ENCODE data around the gene HBS1L.

Gene HBS1L

DNA sequence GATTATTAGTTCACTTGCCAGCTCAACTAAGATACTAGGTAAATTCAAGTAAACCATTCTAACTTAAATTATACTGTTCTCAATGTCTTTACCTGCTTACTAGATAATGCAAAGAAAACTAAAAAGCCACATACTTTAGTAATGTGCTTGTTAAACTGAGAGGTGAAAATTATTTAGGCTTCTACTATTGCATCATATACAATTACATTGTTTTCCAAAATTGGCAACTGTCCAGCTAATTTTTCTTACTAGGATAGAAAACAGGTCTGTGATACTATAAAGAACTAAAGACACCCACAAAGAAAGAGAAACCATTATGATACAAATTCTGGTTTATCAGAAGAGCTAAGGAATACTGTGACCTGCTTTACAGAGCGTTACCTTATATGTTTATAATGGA is 59.1 kb downstream of the HBS1L start:
- no peak for DNase-seq

DNA sequence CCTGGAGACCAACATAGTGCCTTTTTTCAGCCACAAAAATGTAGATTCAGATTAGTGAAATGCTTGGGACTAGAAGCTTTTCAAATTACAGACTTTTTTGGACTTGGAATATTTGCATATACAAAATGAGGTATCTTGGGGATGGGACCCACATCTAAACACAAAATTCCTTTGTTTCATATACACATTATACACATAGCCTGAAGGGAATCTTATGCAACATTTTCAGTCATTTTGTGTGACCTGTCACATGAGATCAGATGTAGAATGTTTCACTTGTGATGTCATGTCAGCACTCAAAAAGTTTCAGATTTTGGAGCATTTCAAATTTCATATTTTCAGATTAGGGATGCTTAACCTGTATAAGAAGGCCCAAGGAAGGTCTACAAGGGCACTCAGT is 60.2 kb downstream of the HBS1L start:
- no peak for DNase-seq

DNA sequence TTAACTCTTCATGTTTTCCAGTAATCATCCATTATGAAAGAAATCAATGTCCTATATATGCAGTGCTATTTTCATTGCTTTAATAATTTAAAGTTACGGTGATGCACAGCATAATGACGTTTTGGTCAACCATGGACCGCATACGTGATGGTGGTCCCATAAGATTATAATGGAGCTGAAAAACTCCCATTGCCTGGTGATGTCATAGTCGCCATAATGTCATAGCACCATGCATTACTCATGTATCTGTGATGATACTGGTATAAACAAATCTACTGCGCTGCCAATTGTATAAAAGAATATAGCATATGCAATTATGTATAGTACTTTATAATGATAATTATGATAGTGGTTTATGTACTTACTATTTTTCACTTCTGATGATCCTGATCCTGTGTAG is 62.5 kb downstream of the HBS1L start:
- DNase-seq: no peak

DNA sequence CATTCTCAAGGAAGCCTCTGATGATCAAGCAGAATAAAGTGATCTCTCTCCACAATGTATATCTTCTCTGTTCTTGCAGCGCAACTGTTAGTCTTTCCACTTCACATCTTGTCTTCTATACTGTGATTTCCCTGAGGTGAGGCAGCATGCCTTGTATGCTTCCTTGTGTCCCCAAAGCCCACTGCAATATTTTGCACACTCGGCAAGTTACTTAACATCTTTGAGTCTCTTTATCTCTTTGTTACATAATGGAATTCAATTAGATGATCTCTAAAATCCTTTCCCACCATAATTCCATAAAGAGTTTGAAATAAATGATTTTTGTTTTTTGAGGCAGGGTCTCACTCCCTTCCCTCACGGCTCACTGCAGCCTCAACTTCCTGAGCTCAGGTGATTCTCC is 64.4 kb downstream of the HBS1L start:
- DNase-seq: no peak

DNA sequence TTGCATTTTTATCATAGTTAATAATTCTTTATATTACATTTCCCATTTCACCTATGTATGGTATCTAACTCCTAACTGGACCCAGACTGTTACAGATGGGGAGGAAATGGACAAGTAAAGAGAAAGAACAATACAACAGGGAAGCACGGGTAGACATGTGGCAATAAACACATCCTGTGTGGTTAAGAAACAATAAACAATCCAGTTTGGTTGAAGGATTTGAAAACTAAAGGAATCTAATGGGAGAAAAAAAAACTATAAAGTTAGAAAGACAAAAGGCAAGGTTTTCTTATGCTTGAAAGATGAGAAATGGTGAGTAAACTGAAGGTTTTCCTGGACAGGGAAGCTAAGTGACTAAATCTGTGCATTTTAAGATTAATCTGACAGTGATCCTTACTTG is 69.8 kb downstream of the HBS1L start:
- no peak for DNase-seq

DNA sequence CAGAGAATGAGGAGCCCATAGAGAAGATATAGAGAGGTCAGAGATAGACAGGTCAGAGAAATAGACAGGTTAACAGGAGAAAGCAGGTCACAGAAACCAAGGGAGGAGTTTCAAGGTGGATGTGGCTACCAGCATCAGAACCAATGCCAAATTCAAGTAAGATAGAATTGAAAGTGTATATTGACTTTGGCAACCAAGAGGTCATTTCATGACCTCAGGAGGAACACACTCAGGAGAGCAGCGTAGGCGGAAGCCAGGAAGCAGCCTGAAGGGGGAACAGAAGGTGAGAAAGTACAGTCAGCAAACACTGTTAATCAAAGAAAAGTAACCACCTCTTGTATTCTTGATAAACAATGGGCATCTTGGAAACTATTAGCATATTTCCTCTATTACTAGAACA is 70.8 kb downstream of the HBS1L start:
- DNase-seq: no peak

DNA sequence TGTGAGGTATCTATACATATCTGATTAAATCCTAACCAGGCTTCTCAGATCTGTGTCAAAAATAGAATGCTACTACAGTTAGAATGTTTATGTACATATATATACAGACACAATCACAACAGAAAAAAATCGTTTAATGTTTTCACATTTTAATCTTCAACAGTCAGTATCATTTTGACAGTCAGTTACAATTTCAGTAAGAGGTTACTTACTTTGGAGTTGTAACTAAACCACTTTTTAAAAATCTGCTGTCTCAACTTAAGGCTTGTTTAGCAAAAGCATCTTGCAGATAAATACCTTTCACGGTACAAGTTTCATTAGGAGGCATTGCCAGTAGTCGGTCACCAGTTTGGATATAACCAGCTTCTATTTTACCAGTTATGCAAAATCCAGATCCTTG is 72.5 kb downstream of the HBS1L start:
- DNase-seq: no peak

DNA sequence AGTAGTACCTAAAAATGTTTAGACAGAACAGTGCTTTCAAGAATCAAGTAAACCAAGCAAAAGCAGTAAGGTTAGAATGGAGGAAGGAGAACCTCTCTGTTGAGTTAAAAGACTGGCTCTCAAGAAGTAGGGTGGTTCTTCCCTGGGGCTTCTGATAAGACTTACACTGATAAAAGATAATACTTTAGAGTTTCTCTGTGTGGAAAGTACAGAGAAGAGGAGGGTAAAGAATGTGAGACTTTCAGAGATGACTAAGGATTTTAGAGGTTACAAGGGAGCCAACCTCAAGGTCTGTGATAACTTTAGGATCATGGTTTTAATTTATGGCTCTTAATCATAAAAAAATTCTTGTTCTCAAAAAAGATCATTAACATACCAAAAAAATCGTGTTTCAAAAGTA is 73.8 kb downstream of the HBS1L start:
- no peak for DNase-seq

DNA sequence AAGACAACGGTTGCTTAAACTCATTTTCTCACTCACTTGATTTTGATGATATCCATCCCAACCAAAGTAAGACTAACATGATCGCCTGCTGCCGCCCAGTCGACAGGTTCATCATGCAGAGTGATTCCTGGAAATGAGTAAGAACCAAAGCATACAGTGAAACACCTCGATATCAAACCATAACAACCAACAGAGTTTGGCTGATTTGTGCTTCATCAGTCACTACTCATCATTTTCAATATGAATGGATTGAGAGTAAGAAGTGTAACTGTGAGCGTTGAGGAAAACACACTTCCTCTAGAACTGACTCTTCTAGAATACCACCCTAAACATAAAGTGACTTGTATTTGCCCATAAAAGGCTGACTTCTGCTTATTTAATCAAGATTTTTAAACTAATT is 75.5 kb downstream of the HBS1L start:
- DNase-seq: no peak

DNA sequence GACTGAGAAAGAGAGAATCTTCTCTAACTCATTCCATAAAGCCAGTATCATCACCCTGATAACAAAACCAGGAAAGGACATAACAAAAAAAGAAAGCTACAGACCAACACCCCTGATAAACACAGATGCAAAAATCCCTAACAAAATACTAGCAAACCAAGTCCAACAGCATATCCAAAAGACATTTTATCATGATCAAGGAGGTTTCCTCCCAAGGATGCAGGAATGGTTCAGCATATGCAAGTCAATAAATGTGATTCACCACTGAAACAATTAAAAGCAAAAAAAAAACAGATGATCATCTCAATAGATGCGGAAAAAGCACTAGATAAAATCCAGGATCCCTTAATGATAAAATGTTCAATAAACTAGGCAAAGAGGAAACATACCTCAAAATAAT is 80.3 kb downstream of the HBS1L start:
- no peak for DNase-seq

DNA sequence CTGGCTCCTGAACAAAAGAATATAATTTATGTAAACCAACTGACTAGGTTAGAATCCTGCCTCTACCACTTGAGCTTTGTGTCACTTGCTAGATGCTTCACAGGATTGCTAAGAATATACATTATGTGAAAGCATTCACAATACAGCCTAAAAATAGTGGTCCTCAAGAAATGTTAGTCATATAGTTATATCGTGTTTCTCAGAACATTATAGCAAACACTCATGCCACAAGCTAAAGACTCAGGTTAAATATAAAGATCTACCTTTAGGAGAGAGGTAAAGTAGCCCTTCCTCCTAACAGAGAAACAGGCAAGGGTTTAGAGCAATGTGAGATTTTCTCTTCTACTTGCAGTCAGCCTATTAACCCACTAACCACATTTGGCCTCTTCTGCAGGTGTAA is 86.9 kb downstream of the HBS1L start:
- DNase-seq: no peak

DNA sequence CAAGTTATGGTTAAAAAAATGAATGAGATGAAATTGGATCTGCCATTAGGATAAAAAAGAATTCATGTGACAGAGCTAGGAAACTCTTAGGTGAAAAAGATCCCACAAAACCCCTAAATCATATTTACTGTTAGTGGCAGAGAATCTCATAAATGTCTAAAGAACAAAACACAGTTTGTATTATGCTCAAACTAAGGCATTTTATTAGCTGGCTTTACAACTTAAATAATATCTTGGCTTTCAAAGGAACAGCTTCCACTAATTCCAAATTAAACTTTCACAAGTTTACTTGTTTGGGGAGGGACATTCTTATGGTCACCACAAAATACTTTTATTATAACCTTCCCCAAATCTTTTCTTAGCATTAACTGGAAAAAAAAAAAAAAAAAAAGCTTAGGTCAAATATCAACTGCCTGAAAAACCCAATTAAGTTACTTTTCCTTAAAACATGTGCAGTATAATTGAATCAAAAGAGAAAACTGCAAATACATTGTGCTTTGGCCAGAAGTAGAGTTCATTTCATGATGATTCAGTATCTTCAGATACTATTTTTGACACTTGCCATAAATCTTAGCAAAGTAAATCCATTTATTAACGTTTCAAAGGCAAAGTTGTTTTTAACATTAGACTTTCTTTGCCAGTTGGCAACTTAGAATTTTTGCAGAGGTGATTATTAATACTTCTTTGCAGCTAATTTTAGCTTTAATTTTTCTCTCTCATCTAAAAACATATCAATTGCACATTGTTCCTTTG is 90.0 kb downstream of the HBS1L start:
- no peak for DNase-seq

DNA sequence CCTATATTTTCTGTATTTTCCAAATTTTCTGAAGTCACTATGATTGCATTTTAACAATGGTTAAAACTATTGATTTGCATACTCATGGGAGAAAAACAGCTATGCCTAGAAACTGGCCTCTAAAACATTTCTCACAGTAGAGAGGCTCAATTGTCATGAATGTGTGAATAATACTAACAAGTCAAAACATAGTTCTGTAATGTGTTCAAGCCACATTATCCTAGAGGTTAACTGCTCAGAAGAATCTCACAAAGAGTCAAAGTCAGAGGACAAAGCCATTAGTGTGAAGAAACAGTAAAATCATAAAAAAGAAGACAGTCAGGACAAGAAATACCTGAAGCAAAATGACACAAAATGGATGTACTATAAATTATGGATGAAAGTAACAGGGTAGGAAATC is 92.2 kb downstream of the HBS1L start:
- no peak for DNase-seq

DNA sequence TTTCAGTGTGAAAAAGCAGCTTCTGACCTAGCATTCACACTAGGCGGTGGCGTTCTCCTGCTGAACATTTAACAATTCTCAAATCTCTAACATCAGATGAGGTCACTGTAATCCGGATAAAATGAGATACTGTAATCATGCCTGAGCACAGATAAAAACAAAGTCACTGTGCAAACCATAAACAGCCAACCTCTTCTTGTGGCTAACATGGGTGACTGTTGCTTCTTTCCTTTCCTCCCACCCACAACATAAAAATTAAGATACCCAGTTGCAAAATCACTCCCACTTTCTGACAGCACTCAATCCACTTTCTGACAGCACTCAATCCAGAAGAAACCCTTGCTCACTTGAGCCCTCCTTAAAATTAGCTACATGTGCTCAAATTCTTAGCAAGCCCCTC is 93.3 kb downstream of the HBS1L start:
- DNase-seq: no peak

DNA sequence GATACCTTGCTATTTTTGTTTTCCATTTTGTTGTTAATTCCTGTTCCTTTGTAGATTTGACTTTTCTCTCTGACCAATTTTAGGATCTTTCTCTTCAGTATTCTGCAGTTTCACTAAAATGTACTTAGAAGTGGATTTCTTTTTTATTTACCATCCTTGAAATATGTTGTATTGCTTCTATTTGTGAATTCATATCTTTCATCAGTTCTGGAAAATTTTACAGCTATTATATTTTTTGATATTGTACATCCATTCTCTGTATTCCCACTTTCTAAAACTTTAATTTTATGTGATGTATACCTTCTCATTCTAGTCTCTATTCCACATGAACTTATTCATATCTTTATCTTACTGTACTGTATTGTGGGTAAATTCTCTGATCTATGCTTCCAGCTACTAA is 95.0 kb downstream of the HBS1L start:
- DNase-seq: no peak

DNA sequence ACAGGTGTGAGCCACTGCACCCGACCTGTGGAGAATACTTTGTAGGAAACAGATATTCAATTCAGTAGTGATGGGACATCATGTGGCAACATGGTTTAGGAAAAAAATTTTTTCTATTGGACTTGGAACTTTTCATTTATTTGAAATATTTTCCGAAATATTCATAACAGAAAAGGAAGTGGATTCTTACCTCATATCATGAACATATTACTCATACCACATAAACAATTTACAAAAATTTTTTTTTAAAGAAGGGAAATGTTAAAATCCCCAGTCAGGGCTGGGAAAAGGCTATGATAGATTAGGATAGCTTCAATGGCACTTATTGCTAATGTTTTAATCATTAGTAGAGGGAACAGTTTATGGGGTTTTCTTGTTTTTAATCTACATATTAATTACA is 97.9 kb downstream of the HBS1L start:
- DNase-seq: no peak

DNA sequence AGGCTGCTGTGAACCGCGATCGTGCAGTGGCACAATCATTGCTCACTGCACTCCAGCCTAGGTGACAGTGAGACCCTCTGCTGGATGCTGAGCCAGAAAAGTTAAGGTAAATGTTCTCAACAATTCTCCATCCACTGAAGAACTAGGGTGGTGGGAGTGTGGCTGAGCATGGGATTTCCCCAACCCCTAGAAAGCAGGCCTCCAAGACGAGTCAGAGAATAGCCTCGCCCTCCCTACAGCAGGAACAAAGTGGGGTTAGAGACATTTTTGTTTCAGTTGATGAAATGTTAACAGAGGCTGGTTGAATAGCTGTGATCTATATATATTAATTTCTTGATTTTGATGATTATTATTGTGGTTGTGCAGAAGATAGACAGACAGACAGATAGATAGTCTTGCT is 98.6 kb downstream of the HBS1L start:
- no peak for DNase-seq

DNA sequence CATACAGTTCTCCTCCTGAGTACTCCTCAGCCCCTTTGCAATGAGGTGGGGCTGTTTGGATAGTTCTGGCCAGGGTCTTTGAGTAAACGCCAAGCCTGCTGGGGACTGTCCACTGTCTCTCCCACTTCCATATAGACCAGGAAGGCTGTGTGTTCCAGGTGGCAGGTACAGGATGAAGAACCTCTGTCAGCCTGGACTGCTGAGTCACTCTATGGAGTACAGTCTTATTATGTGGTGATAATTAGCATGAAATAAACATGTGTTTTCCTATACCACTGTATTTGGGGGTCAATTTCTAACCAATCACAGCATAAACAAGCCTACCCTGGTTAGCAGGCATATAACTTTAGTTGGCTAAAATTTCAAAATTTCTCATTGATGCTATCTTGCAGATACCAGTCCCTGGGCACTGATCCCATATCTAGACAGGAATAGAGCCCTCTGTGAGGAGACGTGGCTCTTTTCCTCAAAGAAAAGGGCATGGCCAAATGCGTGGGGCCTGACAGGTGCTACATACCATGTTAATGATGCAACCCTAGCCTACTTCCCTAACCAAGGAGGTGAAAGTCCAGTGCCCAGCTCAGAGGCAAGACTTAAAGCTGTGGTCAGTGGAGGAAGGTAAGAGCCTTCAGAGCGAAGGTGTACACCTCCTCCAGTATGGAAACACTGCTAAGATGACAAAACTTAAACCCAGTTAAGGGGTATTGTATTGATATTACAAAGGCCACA is 100.2 kb downstream of the HBS1L start:
- no peak for DNase-seq

DNA sequence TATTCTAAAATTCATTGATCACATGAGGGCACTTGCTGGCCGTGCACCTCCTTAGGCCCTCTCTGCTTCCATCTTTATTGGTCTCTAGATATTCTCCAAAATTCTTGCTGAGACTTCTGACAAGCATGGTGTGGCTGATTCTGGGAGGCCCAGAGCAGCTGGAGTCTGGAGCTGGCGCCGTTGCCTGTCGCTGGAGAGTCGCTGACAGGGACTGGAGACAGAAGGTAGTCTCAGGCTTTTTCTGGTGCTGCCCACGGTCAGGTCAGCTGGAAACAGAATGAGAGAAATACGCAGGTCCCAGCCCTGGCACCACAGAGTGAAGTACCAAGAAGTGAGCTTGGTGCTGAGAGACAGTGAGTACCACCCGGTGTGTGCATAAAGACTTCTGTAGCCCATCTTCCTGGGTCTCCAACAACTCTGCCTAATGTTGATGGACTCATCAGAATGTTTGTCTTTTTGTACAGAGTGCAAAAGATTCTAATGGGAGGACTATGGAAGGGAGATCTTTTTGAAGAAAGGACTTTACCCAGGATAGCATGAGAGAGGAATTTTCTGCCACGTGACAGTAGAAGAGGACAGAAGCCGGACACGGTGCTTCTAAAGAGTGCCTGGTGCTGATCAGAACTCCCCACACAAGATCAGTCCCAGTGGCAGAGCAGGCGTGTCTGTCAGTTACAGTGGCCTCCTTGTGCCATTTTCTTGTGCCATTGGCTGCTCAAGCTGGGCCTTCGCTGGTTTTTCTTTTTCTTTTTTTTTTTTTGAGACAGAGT is 102.9 kb downstream of the HBS1L start:
- no peak for DNase-seq

DNA sequence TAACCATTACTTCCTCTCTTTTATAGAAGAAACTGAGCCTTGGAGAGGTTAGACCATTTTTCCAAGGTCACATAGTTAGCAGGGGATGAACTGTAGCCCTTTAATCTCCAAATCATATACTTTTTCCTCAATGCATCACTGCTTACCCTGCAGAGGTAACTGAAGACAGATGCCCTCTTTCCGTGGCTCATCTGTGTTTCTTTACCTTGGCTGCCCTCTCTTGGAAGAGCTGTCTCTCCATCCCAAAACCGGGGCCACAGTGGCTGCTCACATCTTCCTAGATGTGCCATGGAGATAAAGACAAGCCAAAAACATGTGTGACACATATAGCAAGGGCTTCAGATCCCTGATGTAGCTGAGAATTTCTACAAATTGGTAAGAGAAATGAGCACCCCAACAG is 104.1 kb downstream of the HBS1L start:
- no peak for DNase-seq

DNA sequence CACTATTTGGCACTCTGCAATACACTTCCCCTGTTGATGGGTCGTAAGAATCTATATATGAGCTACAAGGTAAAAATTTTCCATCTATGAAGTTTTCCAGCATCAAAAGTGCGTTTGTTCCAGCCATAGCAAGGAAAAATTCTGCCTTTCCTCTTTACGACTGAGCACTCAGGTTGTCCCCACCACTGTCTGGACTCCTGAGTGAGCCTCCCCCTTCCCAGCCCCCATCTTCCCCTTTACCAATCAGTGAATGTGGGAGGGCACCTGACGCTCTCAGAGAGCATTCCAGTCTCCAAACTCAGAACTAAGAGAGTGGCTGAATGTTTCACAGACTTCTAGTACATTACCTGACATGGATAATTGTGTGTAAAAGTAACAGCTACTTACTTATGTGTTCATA is 104.7 kb downstream of the HBS1L start, which contains the start of gene ALDH8A1:
TSS of gene ALDH8A1 (minus strand) at position 175 of the 400 bp plus-strand sequence. CDS start at position 127, 48 bp downstream.
- no peak for DNase-seq

DNA sequence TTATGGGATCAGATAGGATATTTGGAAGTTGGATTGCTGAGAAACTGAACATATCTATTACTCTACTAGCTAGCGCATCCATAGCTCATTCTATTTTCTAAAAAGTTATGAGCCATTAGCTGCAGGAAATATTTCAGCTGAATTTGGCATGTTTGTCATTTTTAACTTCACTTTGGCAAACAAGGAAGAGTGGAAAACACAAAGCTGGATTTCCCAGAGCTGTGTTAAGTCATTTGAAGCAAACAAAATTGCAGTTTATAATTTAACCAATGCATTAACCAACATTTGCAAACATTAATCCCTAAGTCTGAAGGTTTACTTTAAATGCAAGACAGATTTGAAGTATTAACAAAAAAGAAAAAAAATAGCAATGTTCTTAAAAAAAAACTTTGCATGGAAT is 105.9 kb downstream of the HBS1L start:
- DNase-seq: no peak

DNA sequence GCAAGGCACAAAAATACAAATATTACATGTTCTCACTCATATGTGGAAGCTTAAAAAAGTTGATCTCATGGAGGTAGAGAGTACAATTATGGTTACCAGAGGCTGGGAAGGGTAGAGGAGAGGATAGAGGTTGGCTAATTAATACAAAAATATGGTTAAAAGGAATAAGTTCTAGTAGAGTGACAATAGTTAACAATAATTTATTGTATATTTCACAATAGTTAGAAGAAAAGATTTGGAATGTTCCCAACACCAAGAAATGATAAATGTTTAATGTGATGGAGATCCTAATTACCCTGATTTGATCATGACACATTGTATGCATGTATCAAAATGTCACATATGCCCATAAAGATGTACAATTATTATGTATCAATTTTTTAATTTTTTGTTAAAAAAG is 106.5 kb downstream of the HBS1L start:
- DNase-seq: no peak

DNA sequence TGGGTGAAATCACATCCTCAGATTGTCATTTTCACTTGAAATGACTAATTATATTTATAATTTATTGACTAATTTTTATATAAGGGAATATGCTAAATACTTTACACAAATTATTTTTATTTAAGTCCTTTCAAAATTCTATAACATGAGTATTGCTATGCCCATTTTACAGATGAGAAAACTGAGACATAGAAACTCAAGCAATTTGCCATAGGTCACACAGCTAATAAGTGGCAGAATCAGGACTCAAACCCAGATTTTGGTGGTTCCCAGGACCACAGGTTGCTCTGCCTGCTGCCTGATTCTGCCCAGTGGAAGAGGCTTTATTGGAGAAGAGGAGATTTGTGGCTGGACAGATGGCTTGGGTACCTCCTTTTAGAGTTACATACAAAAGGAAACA is 109.6 kb downstream of the HBS1L start:
- no peak for DNase-seq

All from COR-L47 (cell line).